Measurements from ENCODE around the gene MAMDC2. TPM values are rescaled to one million over a fixed set of nuclear protein-coding genes. Genes with fewer than 3 reads are reported as not detected.

Gene MAMDC2
- polyA plus RNA-seq, 1 experiment: 10.4 TPM

DNA sequence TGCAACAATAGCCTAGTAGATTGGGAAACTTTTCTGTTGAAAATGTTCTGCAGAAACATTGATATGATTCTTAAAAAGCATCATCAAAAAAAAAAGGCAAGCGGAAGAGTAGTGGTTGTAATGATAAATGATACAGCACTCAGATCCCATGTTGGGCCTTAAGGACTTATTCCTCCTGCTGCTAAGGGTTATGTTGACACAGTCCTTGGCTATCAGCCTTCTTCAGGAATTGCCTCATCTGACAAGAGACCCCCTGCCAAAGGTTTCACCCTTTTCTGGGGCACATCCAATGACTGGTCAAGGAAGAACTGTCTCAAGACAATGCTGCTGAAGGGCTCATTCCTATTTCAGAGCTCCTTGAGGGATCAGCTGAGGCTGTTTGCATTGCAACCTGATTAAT is 44.3 kb upstream of the MAMDC2 start:
- TF ChIP-seq CTCF (IDR thresholded peaks at IDR 0.05; ENCODE audit: low read depth, low read length): no peak
- CTCF ChIA-PET: no interaction called here
- H3K27me3 ChIP-seq (ENCODE audit: control insufficient read depth, insufficient read depth, low read length): no peaks in the 10 kb centered on the region
- H3K9me3 ChIP-seq (ENCODE audit: control insufficient read depth, insufficient read depth, low read length): no peaks in the 10 kb centered on the region
- H3K27ac ChIP-seq (ENCODE audit: low read depth, low read length): no peak overlapping the region
- H3K4me3 ChIP-seq (ENCODE audit: low read depth, low read length): no peak overlapping the region
- DNase-seq (ENCODE audit: low read depth, low spot score): no peak
- POLR2A ChIA-PET: no interaction called here

GRCh38 chr9:70000469-70000868 is 43.2 kb upstream of the MAMDC2 start:
- ChIA-PET POLR2A (no interaction called here), CTCF (interaction anchor here (0.9 to 2.1 kb wide), 2 partner anchors 110 to 113 kb away, joined by 3 to 5 read pairs; no protein-coding TSS in a partner anchor)
- no peak for TF ChIP-seq CTCF (IDR thresholded peaks at IDR 0.05; ENCODE audit: low read depth, low read length)
- no peak for DNase-seq (ENCODE audit: low read depth, low spot score)
- no peak overlapping the region for H3K27ac ChIP-seq (ENCODE audit: low read depth, low read length)
- H3K9me3 ChIP-seq (ENCODE audit: control insufficient read depth, insufficient read depth, low read length): no peaks in the 10 kb centered on the region
- H3K27me3 ChIP-seq (ENCODE audit: control insufficient read depth, insufficient read depth, low read length): no peaks in the 10 kb centered on the region
- no peak overlapping the region for H3K4me3 ChIP-seq (ENCODE audit: low read depth, low read length)

- DNase-seq (ENCODE audit: low read depth, low spot score): no peak
- CTCF ChIA-PET: interaction anchor here (1.3 to 1.5 kb wide), 2 partner anchors 9 to 107 kb away, joined by 4 read pairs; no protein-coding TSS in a partner anchor
- Histone ChIP-seq H3K9me3 (ENCODE audit: control insufficient read depth, insufficient read depth, low read length) (no peaks in the 10 kb centered on the region), H3K4me3 (ENCODE audit: low read depth, low read length) (no peak overlapping the region), H3K27me3 (ENCODE audit: control insufficient read depth, insufficient read depth, low read length) (no peaks in the 10 kb centered on the region), H3K27ac (ENCODE audit: low read depth, low read length) (peak overlapping the region; percentile 59)
- TF ChIP-seq CTCF (IDR thresholded peaks at IDR 0.05; ENCODE audit: low read depth, low read length): no peak
- POLR2A ChIA-PET: interaction anchor here (1.3 kb wide), 1 partner anchor 17 kb away, joined by 4 read pairs; no protein-coding TSS in a partner anchor
Observed at GRCh38 chr9:70003901-70004714, 39.5 kb upstream of the MAMDC2 start.

GRCh38 chr9:70006306-70006705 is 37.3 kb upstream of the MAMDC2 start:
- no peak for TF ChIP-seq CTCF (IDR thresholded peaks at IDR 0.05; ENCODE audit: low read depth, low read length)
- CTCF ChIA-PET: interaction anchor here (0.6 kb wide), 1 partner anchor 35 kb away, joined by 3 read pairs; no protein-coding TSS in a partner anchor
- Histone ChIP-seq H3K9me3 (ENCODE audit: control insufficient read depth, insufficient read depth, low read length) (no peaks in the 10 kb centered on the region), H3K27ac (ENCODE audit: low read depth, low read length) (no peak overlapping the region), H3K4me3 (ENCODE audit: low read depth, low read length) (no peak overlapping the region), H3K27me3 (ENCODE audit: control insufficient read depth, insufficient read depth, low read length) (no peaks in the 10 kb centered on the region)
- POLR2A ChIA-PET: no interaction called here
- no peak for DNase-seq (ENCODE audit: low read depth, low spot score)

DNA sequence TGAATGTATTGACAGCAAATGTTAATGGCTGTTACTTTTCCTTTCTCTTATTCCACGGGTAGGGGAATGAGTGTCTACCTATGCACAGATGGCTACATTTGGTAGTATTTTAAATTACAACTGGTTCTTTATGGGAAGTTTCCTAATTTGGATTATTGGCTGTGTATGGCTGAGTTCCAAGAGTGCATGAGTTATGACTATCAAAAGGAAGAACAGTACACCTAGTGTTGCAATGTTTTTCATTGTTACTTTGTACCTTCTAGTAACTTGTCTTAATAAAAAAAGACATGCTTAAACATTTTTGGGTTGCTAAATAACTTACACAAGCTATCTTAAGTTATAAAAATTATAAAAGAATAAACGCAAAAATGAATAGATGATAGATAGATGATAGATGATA is 35.8 kb upstream of the MAMDC2 start:
- ChIA-PET CTCF (no interaction called here), POLR2A (no interaction called here)

More for the DNA sequence above, 35.8 kb upstream of the MAMDC2 start:
- H3K27ac ChIP-seq (ENCODE audit: low read depth, low read length): no peak overlapping the region
- DNase-seq (ENCODE audit: low read depth, low spot score): no peak
- no peaks in the 10 kb centered on the region for H3K27me3 ChIP-seq (ENCODE audit: control insufficient read depth, insufficient read depth, low read length)
- no peaks in the 10 kb centered on the region for H3K9me3 ChIP-seq (ENCODE audit: control insufficient read depth, insufficient read depth, low read length)
- no peak for TF ChIP-seq CTCF (IDR thresholded peaks at IDR 0.05; ENCODE audit: low read depth, low read length)
- no peak overlapping the region for H3K4me3 ChIP-seq (ENCODE audit: low read depth, low read length)
